Inflammatory macrophage treated with lipopolysaccharide for 4 hours (primary cell): ENCODE measurements around the gene FSCB.
"Not testable (repeated sequence)": the region's sequence is repeated elsewhere in the genome, so short reads cannot be mapped to it uniquely, and the experiment has no call there.

ENCODE experiments used
- DNase-seq: peaks from one replicate; pipeline ENCODE4 v3.0.0-alpha.2; 2020

Gene FSCB

DNA sequence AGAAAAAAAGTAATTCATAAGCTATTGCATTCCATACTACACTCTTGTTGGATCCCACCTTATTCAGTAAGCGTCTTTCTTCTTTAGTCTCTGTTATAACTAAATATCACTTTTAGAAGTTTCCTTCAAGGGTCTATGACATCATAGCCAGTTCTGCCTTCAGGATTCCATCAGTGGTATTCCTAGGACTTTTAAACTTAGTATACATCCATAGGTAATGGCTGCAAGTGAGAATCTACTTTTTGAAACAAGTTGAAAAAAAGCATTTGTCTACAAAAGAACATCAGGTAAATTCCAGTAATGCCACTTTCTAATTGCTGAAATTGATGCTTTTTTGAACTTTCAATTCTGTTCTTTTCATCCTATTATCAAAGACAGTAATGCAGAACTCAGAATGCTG, at the start of gene FSCB:
FSCB (minus strand) TSS at position 101 of the 400 bp plus-strand sequence. CDS start 296 bp downstream, outside the sequence.
- no peak for DNase-seq

- DNase-seq, result no peak
Observed at GRCh38 chr14:44531658-44532057, 24.6 kb upstream of the FSCB start.

DNA sequence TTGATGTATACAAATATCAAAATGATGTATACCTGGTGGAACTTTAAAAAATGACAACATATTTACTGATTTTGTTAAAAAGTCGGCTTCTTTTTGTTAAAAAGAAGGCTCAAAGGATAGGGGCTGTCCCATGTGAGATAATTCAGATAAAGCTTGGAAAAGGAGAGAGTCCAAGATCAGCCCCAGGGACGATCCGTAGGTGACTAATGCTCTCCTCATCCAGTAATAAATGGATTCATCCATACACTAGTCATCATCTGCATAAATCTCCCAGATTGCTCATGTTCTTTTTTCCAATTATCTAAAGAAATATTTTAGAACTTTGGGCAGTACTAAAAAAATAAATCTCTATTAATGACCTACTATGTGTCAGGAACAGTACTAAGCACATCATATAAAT, 23.4 kb upstream of the FSCB start:
- DNase-seq, result no peak

DNA sequence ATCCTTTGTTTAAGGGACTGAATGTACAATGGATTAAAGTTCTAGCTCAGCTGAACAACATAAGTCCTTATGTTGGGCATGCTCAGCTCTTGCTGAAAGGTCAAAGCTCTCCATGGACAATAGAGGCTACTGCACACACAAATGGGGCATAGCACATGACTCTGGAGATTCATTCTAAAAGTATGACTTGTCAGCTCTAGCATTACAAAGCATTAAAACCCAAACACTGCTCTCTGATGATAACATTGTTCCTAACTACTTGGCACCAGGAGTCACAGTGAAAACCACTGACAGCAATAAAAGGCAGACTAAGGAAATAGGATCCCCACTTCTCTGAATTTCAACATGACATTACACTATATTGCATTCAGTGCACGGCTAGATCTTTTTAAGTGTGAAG, 21.9 kb upstream of the FSCB start:
- DNase-seq, result no peak

GRCh38 chr14:44528180-44528579, 21.1 kb upstream of the FSCB start:
- no peak for DNase-seq

- DNase-seq, result no peak
Observed at GRCh38 chr14:44525237-44525636, 18.2 kb upstream of the FSCB start.

DNA sequence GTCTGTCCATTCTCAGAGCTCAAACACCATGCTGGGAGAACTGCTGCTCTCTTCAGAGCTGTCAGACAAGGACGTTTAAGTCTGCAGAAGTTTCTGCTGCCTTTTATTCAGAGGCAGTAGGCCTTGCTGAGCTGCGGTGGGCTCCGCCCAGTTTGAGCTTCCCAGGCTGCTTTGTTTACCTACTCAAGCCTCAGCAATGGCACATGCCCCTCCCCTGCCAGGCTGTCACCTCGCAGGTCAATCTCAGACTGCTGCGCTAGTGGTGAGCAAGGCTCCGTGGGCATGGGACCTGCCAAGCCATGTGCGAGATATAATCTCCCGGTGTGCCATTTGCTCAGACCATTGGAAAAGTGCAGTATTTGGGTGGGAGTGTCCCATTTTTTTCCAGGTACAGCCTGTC, 8.6 kb upstream of the FSCB start:
- not testable (repeated sequence) for DNase-seq

GRCh38 chr14:44508834-44509233, 1.8 kb upstream of the FSCB start:
- DNase-seq, result no peak

- no peak for DNase-seq
Observed at GRCh38 chr14:44505588-44505987, 1.5 kb downstream of the FSCB start.

GRCh38 chr14:44497148-44497547, 9.9 kb downstream of the FSCB start:
- no peak for DNase-seq

GRCh38 chr14:44494137-44494536, 12.9 kb downstream of the FSCB start:
- DNase-seq, result no peak

DNA sequence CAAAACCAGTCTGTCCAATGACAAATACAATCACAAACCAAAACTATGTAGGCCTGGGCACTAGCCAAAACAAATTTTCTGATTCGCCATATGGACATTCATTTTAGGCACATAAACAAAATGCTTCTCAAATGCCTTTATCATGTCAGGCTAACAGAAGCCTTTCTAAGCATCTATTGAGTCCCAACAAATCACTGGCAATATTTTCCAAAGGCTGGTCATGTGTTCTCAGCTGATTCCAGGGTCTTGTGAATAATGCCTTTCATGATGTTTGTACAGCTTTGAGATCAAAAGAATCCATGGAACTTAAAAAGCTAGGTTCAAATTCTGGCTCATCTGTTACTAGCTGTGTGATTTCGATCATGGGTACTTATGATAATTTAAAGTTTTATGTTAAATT, 16.1 kb downstream of the FSCB start:
- DNase-seq, result no peak

GRCh38 chr14:44477953-44478352, 29.1 kb downstream of the FSCB start:
- DNase-seq, result no peak

- DNase-seq, result no peak
Observed at GRCh38 chr14:44468771-44469170, 38.3 kb downstream of the FSCB start.

- no peak for DNase-seq
Observed at GRCh38 chr14:44463356-44464004, 43.6 kb downstream of the FSCB start.

GRCh38 chr14:44462381-44462780, 44.7 kb downstream of the FSCB start:
- no peak for DNase-seq

- DNase-seq, result no peak
Observed at GRCh38 chr14:44461811-44462210, 45.3 kb downstream of the FSCB start.
